Activated CD4-positive, alpha-beta memory T cell treated with anti-CD3 and anti-CD28 coated beads for 36 hours (primary cell): ENCODE measurements around the gene MLC1. TPM values are rescaled to one million over a fixed set of nuclear protein-coding genes. Genes with fewer than 3 reads are reported as not detected.

Source experiments
- CTCF ChIA-PET: fragments of 350-600 bp; sonication (Branson Sonifier 250); formaldehyde crosslinking; loops from one replicate; lab custom pipeline; 2021; ENCODE audit warnings: antibody characterized with exemption, inconsistent platforms; lab: Charles Lee
- POLR2A ChIA-PET: fragments of 350-600 bp; sonication (Branson Sonifier 250); formaldehyde crosslinking; loops from one replicate; lab custom pipeline; 2021; ENCODE audit warnings: antibody characterized with exemption; lab: Charles Lee
- DNase-seq: peaks from one replicate; pipeline ENCODE4 v3.0.0-alpha.2; 2020
- H3K27ac Mint-ChIP-seq: one replicate; pipeline ENCODE4 v1.8.0; 2021; ENCODE audit warnings: mixed read lengths
- H3K27me3 Mint-ChIP-seq: one replicate; pipeline ENCODE4 v1.8.0; 2021; ENCODE audit warnings: mixed read lengths
- H3K36me3 Mint-ChIP-seq: one replicate; pipeline ENCODE4 v1.8.0; 2021; ENCODE audit warnings: mixed read lengths
- H3K4me1 Mint-ChIP-seq: one replicate; pipeline ENCODE4 v1.8.0; 2021; ENCODE audit warnings: low read depth, mixed read lengths
- H3K4me3 Mint-ChIP-seq: one replicate; pipeline ENCODE4 v1.8.0; 2021; ENCODE audit warnings: mild to moderate bottlenecking, mixed read lengths
- H3K9me3 Mint-ChIP-seq: one replicate; pipeline ENCODE4 v1.8.0; 2021; ENCODE audit warnings: mixed read lengths
- intact Hi-C: fragments of 100-400 bp; cut with micrococcal nuclease; formaldehyde crosslinking; loops from one replicate; pipeline ENCODE4 v1.15.1; 2023
- total RNA-seq, 2 experiments: library from RNA; stranded (reverse); gene quantifications; one replicate each; pipeline ENCODE4 v1.2.3, GENCODE V29; 2021

The MLC1 gene
- total RNA-seq, 2 experiments from 2014 or later = not detected

GRCh38 chr22:50071432-50072166 lies 13.6 kb downstream of the MLC1 start:
- DNase-seq = no peak
- no peaks in the 10 kb centered on the region for H3K27me3 Mint-ChIP-seq
- intact Hi-C loops = no loop called here
- no peak overlapping the region for H3K4me3 Mint-ChIP-seq
- no peaks in the 10 kb centered on the region for H3K4me1 Mint-ChIP-seq
- ChIA-PET CTCF (no interaction called here), POLR2A (no interaction called here)
- no peaks in the 10 kb centered on the region for H3K9me3 Mint-ChIP-seq
- H3K36me3 Mint-ChIP-seq = no peaks in the 10 kb centered on the region
- no peak overlapping the region for H3K27ac Mint-ChIP-seq

GRCh38 chr22:50070366-50070765 lies 14.9 kb downstream of the MLC1 start:
- Mint-ChIP-seq H3K4me1 (no peaks in the 10 kb centered on the region), H3K36me3 (no peaks in the 10 kb centered on the region), H3K27ac (no peak overlapping the region), H3K27me3 (no peaks in the 10 kb centered on the region), H3K9me3 (no peaks in the 10 kb centered on the region), H3K4me3 (no peak overlapping the region)
- CTCF ChIA-PET = no interaction called here
- POLR2A ChIA-PET = no interaction called here
- DNase-seq = no peak
- intact Hi-C loops = no loop called here

- intact Hi-C loops = no loop called here
- DNase-seq = no peak
- Mint-ChIP-seq H3K27ac (no peak overlapping the region), H3K4me1 (no peaks in the 10 kb centered on the region), H3K27me3 (no peaks in the 10 kb centered on the region), H3K36me3 (no peaks in the 10 kb centered on the region), H3K9me3 (no peaks in the 10 kb centered on the region), H3K4me3 (no peak overlapping the region)
- ChIA-PET POLR2A (interaction anchor here (1.0 kb wide), 1 partner anchor 8 kb away, joined by 3 read pairs; no protein-coding TSS in a partner anchor), CTCF (no interaction called here)
Measured at GRCh38 chr22:50068096-50068495, 17.1 kb downstream of the MLC1 start.

GRCh38 chr22:50067244-50067643 lies 18.0 kb downstream of the MLC1 start:
- Mint-ChIP-seq H3K9me3 (no peaks in the 10 kb centered on the region), H3K4me3 (no peak overlapping the region), H3K36me3 (no peaks in the 10 kb centered on the region), H3K27me3 (peaks cover 1% of the 10 kb centered on the region), H3K27ac (no peak overlapping the region), H3K4me1 (no peaks in the 10 kb centered on the region)
- CTCF ChIA-PET = no interaction called here
- intact Hi-C loops = no loop called here
- no peak for DNase-seq
- POLR2A ChIA-PET = interaction anchor here (1.0 kb wide), 1 partner anchor 9 kb away, joined by 3 read pairs; no protein-coding TSS in a partner anchor

GRCh38 chr22:50064453-50064852 lies 20.8 kb downstream of the MLC1 start:
- Mint-ChIP-seq H3K4me3 (no peak overlapping the region), H3K36me3 (no peaks in the 10 kb centered on the region), H3K9me3 (no peaks in the 10 kb centered on the region), H3K4me1 (no peaks in the 10 kb centered on the region), H3K27ac (no peak overlapping the region), H3K27me3 (peaks cover 8% of the 10 kb centered on the region)
- intact Hi-C loops = no loop called here
- no peak for DNase-seq
- ChIA-PET POLR2A (no interaction called here), CTCF (no interaction called here)

- Mint-ChIP-seq H3K27me3 (peaks cover 15% of the 10 kb centered on the region), H3K4me3 (no peak overlapping the region), H3K36me3 (no peaks in the 10 kb centered on the region), H3K9me3 (no peaks in the 10 kb centered on the region), H3K4me1 (no peaks in the 10 kb centered on the region), H3K27ac (no peak overlapping the region)
- intact Hi-C loops = no loop called here
- ChIA-PET POLR2A (no interaction called here), CTCF (no interaction called here)
- DNase-seq = no peak
Measured at GRCh38 chr22:50063589-50064393, 21.4 kb downstream of the MLC1 start.

- POLR2A ChIA-PET = no interaction called here
- H3K27ac Mint-ChIP-seq = no peak overlapping the region
- no peaks in the 10 kb centered on the region for H3K36me3 Mint-ChIP-seq
- intact Hi-C loops = no loop called here
- H3K27me3 Mint-ChIP-seq = peaks cover 17% of the 10 kb centered on the region
- no peak for DNase-seq
- CTCF ChIA-PET = no interaction called here
- no peak overlapping the region for H3K4me3 Mint-ChIP-seq
- no peaks in the 10 kb centered on the region for H3K9me3 Mint-ChIP-seq
- no peaks in the 10 kb centered on the region for H3K4me1 Mint-ChIP-seq
Measured at GRCh38 chr22:50062509-50063135, 22.6 kb downstream of the MLC1 start.

- no peak overlapping the region for H3K4me3 Mint-ChIP-seq
- no peak overlapping the region for H3K27ac Mint-ChIP-seq
- no peaks in the 10 kb centered on the region for H3K4me1 Mint-ChIP-seq
- no peaks in the 10 kb centered on the region for H3K36me3 Mint-ChIP-seq
- H3K9me3 Mint-ChIP-seq = no peaks in the 10 kb centered on the region
- intact Hi-C loops = no loop called here
- H3K27me3 Mint-ChIP-seq = peaks cover 21% of the 10 kb centered on the region
- ChIA-PET POLR2A (no interaction called here), CTCF (no interaction called here)
- no peak for DNase-seq
Measured at GRCh38 chr22:50061824-50062355, 23.3 kb downstream of the MLC1 start.

GRCh38 chr22:50061141-50061823 lies 23.9 kb downstream of the MLC1 start:
- Mint-ChIP-seq H3K9me3 (no peaks in the 10 kb centered on the region), H3K27ac (no peak overlapping the region), H3K27me3 (peaks cover 24% of the 10 kb centered on the region), H3K4me1 (no peaks in the 10 kb centered on the region), H3K4me3 (no peak overlapping the region), H3K36me3 (no peaks in the 10 kb centered on the region)
- CTCF ChIA-PET = no interaction called here
- no peak for DNase-seq
- POLR2A ChIA-PET = no interaction called here
- intact Hi-C loops = no loop called here

- no peak overlapping the region for H3K27ac Mint-ChIP-seq
- no peak for DNase-seq
- intact Hi-C loops = no loop called here
- peaks cover 30% of the 10 kb centered on the region for H3K27me3 Mint-ChIP-seq
- H3K9me3 Mint-ChIP-seq = no peaks in the 10 kb centered on the region
- ChIA-PET POLR2A (no interaction called here), CTCF (no interaction called here)
- H3K36me3 Mint-ChIP-seq = no peaks in the 10 kb centered on the region
- H3K4me3 Mint-ChIP-seq = no peak overlapping the region
- H3K4me1 Mint-ChIP-seq = no peaks in the 10 kb centered on the region
Measured at GRCh38 chr22:50060441-50061140, 24.6 kb downstream of the MLC1 start.

- no peaks in the 10 kb centered on the region for H3K36me3 Mint-ChIP-seq
- peaks cover 34% of the 10 kb centered on the region for H3K27me3 Mint-ChIP-seq
- H3K4me1 Mint-ChIP-seq = no peaks in the 10 kb centered on the region
- no peak overlapping the region for H3K27ac Mint-ChIP-seq
- no peaks in the 10 kb centered on the region for H3K9me3 Mint-ChIP-seq
- intact Hi-C loops = no loop called here
- POLR2A ChIA-PET = no interaction called here
- no peak overlapping the region for H3K4me3 Mint-ChIP-seq
- DNase-seq = no peak
- CTCF ChIA-PET = no interaction called here
Measured at GRCh38 chr22:50059881-50060262, 25.4 kb downstream of the MLC1 start.
